ENCODE data around the gene UBE2L3.
A peak's percentile ranks its signal among the peaks of the same experiment; 100 is the strongest.

Gene UBE2L3

GRCh38 chr22:21567456-21568346 lies at the start of gene UBE2L3 (continued):
- TF ChIP-seq ZNF521 (tag by site-specific recombination; IDR thresholded peaks at IDR 0.05): no peak
- no peak for TF ChIP-seq ZFP69B (tag by site-specific recombination; IDR thresholded peaks at IDR 0.05)
- no peak for TF ChIP-seq ZNF10 (tag by site-specific recombination; IDR thresholded peaks at IDR 0.05)
- TF ChIP-seq KLF9 (tag by site-specific recombination; IDR thresholded peaks at IDR 0.05; ENCODE audit: low read depth): peak; percentile 96
- no peak for TF ChIP-seq ZNF138 (tag by site-specific recombination; IDR thresholded peaks at IDR 0.05; ENCODE audit: borderline replicate concordance)
- no peak for TF ChIP-seq ZNF701 (tag by site-specific recombination; IDR thresholded peaks at IDR 0.05)
- TF ChIP-seq PRDM10 (tag by site-specific recombination; IDR thresholded peaks at IDR 0.05): peak; percentile 27; the same call in 1 of the 2 replicates
- no peak for TF ChIP-seq ZNF48 (tag by site-specific recombination; IDR thresholded peaks at IDR 0.05)
- no peak; the same call in 1 of the 2 replicates for TF ChIP-seq IKZF3 (tag by site-specific recombination; IDR thresholded peaks at IDR 0.05)
- no peak for TF ChIP-seq ZNF202 (tag by site-specific recombination; IDR thresholded peaks at IDR 0.05; ENCODE audit: borderline replicate concordance)
- TF ChIP-seq SCRT1 (tag by site-specific recombination; IDR thresholded peaks at IDR 0.05; ENCODE audit: borderline replicate concordance): no peak
- TF ChIP-seq ZNF585B (tag by site-specific recombination; IDR thresholded peaks at IDR 0.05): 0 out of 2 replicates have a peak, but pooled peaks have one; percentile 6
- peak; percentile 96 for TF ChIP-seq ZNF24 (tag by site-specific recombination; IDR thresholded peaks at IDR 0.05)
- peak; percentile 35; the same call in 1 of the 2 replicates for TF ChIP-seq OSR2 (tag by site-specific recombination; IDR thresholded peaks at IDR 0.05)
- TF ChIP-seq ZIC2 (tag by site-specific recombination; IDR thresholded peaks at IDR 0.05): peak; percentile 72
- peak; percentile 96 for TF ChIP-seq ZNF792 (tag by site-specific recombination; IDR thresholded peaks at IDR 0.05)
- TF ChIP-seq ZNF18 (tag by site-specific recombination; IDR thresholded peaks at IDR 0.05): no peak
- TF ChIP-seq ZFP3 (tag by site-specific recombination; IDR thresholded peaks at IDR 0.05; ENCODE audit: low read depth): no peak
- peak; percentile 58 for TF ChIP-seq ZEB2 (tag by site-specific recombination; IDR thresholded peaks at IDR 0.05)
- no peak; the same call in 1 of the 2 replicates for TF ChIP-seq REPIN1 (tag by site-specific recombination; IDR thresholded peaks at IDR 0.05; ENCODE audit: low read depth)
- TF ChIP-seq ATF2 (tag by site-specific recombination; IDR thresholded peaks at IDR 0.05; ENCODE audit: low read depth): no peak
- TF ChIP-seq ZNF350 (tag by site-specific recombination; IDR thresholded peaks at IDR 0.05): no peak
- TF ChIP-seq ZNF580 (tag by site-specific recombination; IDR thresholded peaks at IDR 0.05): peak; percentile 96
- peak; percentile 31; the same call in 1 of the 2 replicates for TF ChIP-seq ZNF518A (tag by site-specific recombination; conservative IDR thresholded peaks at IDR 0.05; ENCODE audit: low read depth)
- TF ChIP-seq ZNF391 (tag by site-specific recombination; IDR thresholded peaks at IDR 0.05; ENCODE audit: borderline replicate concordance, low read depth): no peak
- TF ChIP-seq ZNF223 (tag by site-specific recombination; IDR thresholded peaks at IDR 0.05): no peak
- TF ChIP-seq ZNF248 (tag by site-specific recombination; IDR thresholded peaks at IDR 0.05): no peak
- peak; percentile 90; the same call in 1 of the 2 replicates for TF ChIP-seq ZNF324 (tag by site-specific recombination; IDR thresholded peaks at IDR 0.05)

Measured in HEK293 (cell line).